GM19043 (cell line): Measurements from ENCODE around the gene MICAL2.

ENCODE experiments used
- ATAC-seq: cut with Tn5 transposase; IDR thresholded peaks from one replicate; pipeline ENCODE4 v1.9.1; 2021; ENCODE audit warnings: low read depth; ENCODE audit not compliant: unreplicated experiment

The MICAL2 gene

DNA sequence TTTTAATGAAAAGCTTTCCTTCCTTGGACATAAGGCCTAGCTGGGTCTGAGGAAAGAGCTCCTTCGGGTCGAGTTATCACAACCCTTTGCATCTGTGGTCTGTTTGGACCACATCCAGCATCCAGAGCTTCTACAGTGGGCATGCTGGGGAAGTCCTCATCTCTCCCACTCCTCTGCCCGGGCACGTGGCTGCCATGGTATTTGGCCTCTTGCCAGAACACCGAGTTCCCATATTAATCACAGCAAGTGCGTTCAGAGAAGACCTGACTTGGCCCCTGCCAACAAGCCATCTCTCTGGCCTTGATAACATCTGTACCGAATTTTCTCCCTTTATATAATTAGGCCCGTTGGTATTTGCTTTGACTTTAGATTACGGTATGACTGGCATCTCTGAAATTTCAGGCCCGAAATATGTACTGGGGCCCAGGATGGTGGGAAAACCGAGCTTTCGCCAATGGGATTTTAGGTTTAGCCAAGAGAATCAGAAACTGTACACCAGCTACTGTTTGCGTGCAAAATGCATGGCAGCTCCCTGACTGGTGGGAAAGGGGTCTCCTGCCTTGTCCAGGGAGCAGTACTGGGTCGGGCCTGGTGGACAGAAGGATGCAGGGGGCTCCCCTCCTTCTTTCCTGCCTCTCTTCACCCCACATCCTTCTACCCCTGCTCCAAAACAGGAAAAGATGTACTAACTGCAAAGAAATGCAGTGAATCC lies 90.0 kb downstream of the MICAL2 start:
- ATAC-seq, result no peak

DNA sequence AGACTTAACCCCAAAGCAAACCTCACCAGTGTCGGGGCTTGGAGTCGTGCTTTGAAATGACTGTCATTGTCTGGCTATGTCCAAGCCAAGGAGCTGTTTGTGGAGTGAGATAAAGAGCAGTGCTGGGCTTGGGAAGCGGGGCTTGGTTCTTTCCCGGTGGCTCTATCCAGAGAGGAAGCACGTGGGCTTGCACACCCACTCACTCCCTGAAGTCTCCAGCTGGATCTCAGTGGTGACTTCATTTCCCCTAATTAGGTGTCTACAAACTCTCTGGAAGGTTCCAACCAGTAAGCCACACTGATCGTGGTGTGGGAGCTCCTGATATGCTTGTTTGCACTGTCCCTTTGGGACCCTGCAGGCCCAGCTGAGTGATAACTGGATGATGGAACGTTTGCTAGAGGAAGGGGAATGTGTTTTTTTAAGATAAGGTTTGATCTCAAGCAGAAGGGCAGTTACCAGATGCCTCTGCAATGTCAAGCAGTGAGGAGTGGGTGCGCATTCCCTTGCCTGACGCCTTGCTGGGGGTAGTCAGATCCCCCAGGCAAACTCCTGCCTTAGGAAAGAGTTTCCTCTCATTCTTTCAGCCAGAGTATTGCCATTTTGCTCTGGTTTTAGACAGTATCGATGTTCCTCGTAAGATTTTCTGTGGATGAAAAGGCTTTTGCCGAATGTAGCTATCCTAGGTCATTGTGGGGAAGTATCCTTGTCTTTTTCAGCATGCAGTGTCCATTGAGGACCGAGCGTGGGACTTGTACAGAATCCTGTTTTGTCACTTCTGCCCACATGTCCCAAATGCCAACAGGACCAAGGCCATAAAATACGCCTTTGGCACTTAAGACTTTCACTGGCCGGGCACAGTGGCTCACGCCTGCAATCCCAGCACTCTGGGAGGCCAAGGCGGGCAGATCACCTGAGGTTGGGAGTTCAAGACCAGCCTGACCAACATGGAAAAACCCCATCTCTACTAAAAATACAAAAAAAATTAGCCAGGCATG lies 90.9 kb downstream of the MICAL2 start:
- ATAC-seq, result no peak

DNA sequence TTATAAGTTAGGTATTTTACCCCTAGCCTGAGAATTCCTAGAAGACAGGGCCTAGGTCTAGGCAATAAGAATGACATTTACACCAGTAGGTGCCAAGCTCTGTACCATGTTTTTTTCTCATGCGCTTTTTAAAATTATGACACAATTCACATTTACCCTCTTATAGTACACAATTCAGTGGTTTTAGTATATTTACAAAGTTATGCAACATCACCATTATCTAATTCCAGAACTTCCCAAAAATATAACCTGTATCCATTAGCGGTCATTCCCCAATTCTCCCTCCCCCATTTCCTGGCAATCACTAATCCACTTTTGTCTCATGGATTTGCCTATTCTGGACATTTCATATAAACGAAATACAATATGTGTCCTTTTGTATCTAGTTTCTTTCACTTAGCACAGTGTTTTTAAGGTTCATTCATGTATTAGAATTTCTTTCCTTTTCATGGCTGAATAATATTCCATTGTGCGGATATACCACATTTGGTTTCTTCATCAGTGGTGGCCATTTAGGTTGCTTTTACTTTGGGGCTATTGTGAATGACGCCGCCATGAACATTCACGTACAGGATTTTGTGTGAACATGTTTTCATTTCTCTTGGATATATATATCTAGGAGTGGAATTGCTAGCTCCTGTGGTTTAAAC lies 92.4 kb downstream of the MICAL2 start:
- ATAC-seq, result no peak

GRCh38 chr11:12204506-12204905 lies 94.1 kb downstream of the MICAL2 start:
- no peak for ATAC-seq

DNA sequence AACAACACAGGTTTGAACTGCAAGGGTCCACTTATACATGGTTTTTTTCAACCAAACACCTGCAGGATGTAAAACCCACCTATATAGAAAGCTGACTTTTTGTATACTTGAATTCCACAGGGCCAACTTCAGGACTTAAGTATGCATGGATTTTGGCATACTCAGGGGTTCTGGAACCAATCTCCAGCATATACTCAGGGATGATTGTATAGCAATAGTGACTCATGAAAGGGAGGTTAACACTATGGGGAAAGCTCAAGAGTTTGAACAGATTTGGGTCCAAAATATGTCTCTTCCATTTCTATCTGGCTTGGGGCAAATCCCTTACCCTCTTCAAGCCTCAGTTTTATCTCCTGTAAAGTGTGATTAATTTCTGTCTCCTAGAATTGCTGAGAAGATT lies 94.9 kb downstream of the MICAL2 start:
- ATAC-seq, result no peak

- no peak for ATAC-seq
Observed at GRCh38 chr11:12206529-12206928, 96.1 kb downstream of the MICAL2 start.

DNA sequence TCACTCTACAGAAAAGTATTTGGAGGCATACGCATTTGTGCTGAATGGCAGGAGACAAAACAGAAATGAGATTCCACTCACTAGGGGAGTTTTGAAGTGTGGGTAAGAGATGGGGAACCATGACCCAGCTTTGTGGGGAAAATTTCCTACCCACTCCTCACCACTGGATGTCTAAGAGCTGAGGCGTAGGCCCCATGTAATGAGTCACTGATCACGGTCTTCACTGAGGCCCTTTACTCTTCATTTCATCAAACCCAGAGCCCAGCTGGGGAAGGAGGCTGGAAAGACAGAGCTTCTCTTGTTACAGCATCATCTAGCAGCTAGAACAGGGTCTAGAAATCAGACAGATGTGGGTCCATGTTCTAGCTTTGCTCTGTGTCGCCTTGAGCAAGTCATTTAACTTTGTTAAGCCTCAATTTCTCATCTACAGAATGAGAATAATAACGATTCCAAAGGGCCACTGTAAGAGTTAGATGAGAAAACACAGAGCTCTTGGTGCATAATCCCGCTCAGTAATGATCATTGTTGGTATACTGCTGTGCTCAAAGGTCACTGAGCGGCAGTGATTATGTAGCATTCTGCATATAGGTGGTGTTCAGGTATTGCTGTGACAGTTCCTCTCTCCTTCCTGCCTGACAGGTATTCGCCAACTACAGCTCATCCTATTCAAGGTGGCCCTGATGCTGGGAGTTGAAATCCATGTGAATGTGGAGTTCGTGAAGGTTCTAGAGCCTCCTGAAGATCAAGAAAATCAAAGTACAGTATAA lies 97.2 kb downstream of the MICAL2 start:
- no peak for ATAC-seq

- ATAC-seq, result no peak
Observed at GRCh38 chr11:12209096-12209495, 98.7 kb downstream of the MICAL2 start.

DNA sequence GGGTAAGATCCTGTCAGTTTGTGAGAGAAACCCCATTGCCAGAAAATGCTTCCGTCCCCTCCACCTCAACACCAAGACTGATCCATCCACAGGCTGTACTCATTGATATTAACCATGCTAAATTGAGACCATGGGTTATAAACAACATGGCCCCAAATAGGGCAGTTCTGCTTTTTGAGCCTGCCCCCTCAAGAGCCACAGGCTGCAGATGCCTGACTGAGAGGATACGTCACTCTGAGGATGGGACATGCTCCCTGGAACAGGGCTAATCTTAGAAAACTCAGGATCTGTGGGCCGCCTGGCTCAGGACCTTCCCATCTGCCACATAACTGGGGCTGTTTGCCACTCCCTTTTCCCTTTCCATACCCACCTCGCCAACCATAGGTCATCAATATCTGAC lies 99.8 kb downstream of the MICAL2 start:
- ATAC-seq, result no peak

DNA sequence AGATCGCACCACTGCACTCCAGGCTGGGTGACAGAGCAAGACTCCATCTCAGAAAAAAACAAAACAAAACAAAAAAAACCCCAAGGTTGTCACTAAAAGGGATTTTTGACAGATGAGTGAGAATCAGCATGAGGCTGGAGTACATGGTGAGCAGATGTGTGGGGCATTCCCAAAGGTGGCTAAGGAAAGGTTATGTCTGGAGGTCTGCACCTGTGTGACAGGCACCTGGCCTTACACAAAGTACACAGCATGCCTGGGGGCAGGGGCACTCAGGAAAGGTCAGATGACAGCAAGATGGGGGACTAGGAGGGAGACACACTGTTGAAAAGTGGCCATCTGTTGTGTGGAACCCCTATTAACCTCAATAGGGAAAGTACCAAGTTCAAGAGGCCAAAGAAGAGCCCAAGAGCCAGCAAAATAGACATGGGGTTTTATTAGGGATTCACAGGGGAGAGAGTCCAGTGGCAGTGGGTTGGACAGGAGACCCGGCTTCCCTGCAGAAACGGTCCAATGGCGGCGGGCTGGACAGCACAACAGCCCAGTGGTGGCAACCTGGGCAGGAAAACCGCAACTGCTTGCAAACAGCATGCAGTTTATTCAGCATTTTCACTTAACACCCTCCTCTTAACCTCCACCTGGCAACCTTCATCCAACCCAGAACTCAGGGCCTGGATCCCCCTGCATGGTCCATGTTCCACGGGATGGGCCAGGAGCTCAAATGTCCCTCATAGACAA lies 101.1 kb downstream of the MICAL2 start:
- no peak for ATAC-seq

DNA sequence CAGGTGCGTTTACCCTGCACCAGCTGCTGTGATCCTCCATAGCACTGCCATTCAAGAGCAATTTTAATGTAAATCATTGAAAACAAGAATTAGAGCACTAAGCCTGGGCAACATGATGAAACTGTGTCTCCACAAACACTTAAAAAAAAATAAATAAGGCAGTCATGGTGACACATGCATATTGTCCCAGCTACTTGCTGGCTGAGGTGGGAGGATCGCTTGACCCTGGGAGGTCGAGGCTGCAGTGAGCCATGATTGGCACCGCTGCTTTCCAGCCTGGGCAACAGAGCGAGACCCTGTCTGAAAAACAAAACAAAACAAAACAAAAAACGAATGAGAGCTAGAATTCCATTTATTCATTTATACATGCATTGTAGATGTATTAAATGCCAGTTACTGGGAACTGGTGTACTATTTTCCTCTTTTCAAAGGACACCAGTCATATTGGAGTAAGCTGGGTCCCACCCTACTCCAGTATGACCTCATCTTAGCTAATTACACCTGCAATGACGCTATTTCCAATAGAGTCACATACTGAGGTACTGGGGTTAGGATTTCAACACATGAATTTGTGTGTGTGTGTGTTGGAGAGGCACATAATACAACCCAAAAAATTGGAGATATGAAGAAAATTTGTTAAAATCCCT lies 101.9 kb downstream of the MICAL2 start:
- ATAC-seq, result no peak

- no peak for ATAC-seq
Observed at GRCh38 chr11:12212821-12213185, 102.4 kb downstream of the MICAL2 start.

- ATAC-seq, result no peak
Observed at GRCh38 chr11:12213883-12214282, 103.5 kb downstream of the MICAL2 start.

DNA sequence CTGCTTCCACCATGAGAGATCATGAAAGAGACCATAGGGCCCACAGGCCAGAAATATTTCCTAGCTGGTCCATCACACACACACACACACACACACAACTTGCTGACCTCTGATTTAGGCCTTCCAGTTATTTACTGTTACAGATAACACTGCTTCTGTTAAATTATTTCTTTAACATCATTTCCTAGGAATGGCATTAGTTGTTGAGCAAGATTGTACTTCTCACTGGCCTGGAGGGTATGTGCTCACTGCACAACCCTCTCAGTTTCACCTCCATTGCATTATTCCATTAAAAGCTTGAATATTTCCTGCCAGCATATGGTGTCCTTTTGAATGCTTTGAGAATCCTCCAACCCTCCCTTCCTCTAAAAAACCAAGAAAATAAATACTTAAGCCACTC lies 104.4 kb downstream of the MICAL2 start:
- ATAC-seq, result no peak

- ATAC-seq, result no peak
Observed at GRCh38 chr11:12215181-12215593, 104.8 kb downstream of the MICAL2 start.

GRCh38 chr11:12216041-12216451 lies 105.7 kb downstream of the MICAL2 start:
- ATAC-seq, result no peak

- no peak for ATAC-seq
Observed at GRCh38 chr11:12216671-12217374, 106.4 kb downstream of the MICAL2 start.

GRCh38 chr11:12217879-12218278 lies 107.5 kb downstream of the MICAL2 start:
- ATAC-seq, result no peak

DNA sequence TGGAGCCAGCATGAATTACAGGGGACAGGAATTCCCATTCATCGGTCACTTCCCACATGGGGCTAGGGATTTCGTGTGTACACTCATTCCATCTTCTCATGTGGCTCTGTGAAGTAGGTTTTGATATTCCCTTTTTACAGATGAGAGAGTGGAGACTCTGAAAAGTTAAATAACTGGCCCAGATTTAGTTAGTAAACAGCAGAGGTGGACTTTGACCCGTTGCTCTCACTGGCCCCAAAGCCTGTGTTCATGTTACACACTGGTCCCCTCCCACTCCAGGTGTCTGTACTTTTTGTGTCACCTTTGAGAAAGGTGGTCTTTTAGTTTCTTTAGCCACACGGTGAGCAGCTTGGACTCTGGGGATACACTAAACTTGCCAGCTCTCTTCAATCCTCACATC lies 108.5 kb downstream of the MICAL2 start:
- no peak for ATAC-seq
